ENCODE measurements around the gene DHRS9.

- TF ChIP-seq CTCF (conservative IDR thresholded peaks at IDR 0.05; ENCODE audit: low read depth, low read length) (no peak), EZH2 (IDR thresholded peaks at IDR 0.05; ENCODE audit: low read length, unreplicated experiment) (no peak), EZH2phosphoT487 (IDR thresholded peaks at IDR 0.05; ENCODE audit: borderline replicate concordance, low read length) (no peak)
Observed at GRCh38 chr2:169046440-169047151, 22.8 kb upstream of the DHRS9 start.
